GM10248 (cell line): ENCODE measurements around the gene C1R.

Source experiments
- CTCF ChIA-PET: fragments of 300-600 bp; sonication (Branson Sonifier 250); formaldehyde crosslinking; extraction: SDS; loops from one replicate; lab custom pipeline; 2021; ENCODE audit warnings: antibody characterized with exemption; lab: Yijun Ruan, JAX
- POLR2A ChIA-PET: fragments of 350-650 bp; sonication (Branson Sonifier 250); formaldehyde crosslinking; extraction: SDS; loops from one replicate; lab custom pipeline; 2020; ENCODE audit warnings: antibody characterized with exemption; lab: Yijun Ruan, JAX
- DNase-seq: peaks from one replicate; pipeline ENCODE4 v3.0.0; 2012; ENCODE audit errors: extremely low spot score
- TF ChIP-seq, protein P1 (sequence below): IDR thresholded peaks from 2 replicates; pipeline ENCODE4 v1.5.1; 2012; ENCODE audit warnings: mild to moderate bottlenecking, low read depth; ENCODE audit errors: extremely low read depth, missing control alignments, control extremely low read depth

Gene C1R

DNA sequence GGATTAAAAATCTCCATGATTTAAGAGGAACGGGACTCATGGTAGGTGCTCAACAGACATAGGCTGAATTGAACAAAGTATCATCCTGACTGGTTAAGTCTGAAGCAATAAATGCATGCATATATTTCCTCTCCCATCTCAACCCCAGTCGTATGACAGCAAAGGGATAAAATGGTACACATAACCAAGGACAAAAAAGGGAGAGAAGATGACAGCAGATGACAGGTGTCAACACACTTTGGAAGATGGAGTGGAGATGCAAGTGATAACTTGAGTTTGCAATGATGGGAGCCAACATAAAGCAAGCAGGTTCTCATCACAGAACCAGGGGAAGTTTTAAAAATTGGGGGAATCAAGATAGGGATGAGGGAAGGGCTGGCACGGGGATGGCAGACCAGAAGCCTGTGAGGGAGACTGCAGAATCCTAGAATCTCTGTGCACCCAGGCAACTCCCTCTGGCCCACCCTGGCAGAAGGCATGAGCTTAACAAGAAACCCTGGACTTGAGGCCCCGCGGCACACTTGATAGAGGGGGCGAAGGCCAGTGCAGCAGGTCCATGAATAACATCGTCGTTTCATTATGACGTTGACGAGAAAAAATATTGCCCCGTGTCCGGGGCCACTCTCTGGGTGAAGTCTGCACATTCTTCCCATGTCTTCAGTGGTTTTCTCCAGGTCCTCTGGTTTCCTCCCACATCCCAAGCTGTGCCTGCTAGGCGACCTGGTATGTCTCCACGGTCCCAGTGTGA, 11.8 kb upstream of the C1R start:
- TF ChIP-seq, protein P1, sequence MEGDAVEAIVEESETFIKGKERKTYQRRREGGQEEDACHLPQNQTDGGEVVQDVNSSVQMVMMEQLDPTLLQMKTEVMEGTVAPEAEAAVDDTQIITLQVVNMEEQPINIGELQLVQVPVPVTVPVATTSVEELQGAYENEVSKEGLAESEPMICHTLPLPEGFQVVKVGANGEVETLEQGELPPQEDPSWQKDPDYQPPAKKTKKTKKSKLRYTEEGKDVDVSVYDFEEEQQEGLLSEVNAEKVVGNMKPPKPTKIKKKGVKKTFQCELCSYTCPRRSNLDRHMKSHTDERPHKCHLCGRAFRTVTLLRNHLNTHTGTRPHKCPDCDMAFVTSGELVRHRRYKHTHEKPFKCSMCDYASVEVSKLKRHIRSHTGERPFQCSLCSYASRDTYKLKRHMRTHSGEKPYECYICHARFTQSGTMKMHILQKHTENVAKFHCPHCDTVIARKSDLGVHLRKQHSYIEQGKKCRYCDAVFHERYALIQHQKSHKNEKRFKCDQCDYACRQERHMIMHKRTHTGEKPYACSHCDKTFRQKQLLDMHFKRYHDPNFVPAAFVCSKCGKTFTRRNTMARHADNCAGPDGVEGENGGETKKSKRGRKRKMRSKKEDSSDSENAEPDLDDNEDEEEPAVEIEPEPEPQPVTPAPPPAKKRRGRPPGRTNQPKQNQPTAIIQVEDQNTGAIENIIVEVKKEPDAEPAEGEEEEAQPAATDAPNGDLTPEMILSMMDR: no peak
- ChIA-PET CTCF (interaction anchor here (0.9 to 1.9 kb wide), 4 partner anchors 9 to 232 kb away, joined by 4 to 7 read pairs (median 4); no protein-coding TSS in a partner anchor), POLR2A (no interaction called here)
- no peak for DNase-seq

GRCh38 chr12:7102582-7102981, 10.3 kb upstream of the C1R start:
- ChIA-PET POLR2A (no interaction called here), CTCF (interaction anchor here (0.8 to 1.3 kb wide), 2 partner anchors 10 to 178 kb away, joined by 3 to 4 read pairs; no protein-coding TSS in a partner anchor)

DNA sequence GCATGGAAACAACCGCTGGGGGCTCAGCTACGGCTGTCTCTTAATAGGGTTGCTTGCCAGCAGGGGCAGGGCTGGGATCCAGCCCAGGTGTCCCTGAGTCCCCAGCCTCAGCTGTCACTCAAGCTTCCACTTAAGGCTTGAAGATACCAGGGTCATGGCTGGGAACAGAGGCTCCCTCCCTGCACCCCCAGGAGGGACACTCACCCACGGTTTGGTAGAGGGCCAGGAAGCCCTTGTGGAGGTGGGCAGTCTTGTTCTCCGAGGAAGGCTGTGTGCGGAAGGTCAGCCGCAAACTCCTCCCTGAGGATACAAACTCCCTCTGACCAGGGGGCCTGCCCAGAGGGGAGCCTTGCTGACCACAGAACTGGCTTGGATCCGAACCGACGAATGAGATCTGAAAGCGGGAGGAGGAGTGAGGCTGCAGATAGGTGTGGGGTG, 9.5 kb upstream of the C1R start:
- CTCF ChIA-PET: interaction anchor here (1.3 kb wide), 1 partner anchor 11 kb away, joined by 4 read pairs; no protein-coding TSS in a partner anchor
- TF ChIP-seq, protein P1: no peak
- POLR2A ChIA-PET: no interaction called here
- no peak for DNase-seq

More at GRCh38 chr12:7102582-7102981, 10.3 kb upstream of the C1R start:
- TF ChIP-seq, protein P1: no peak
- DNase-seq: no peak

- POLR2A ChIA-PET: no interaction called here
- TF ChIP-seq, protein P1: no peak
- no peak for DNase-seq
- CTCF ChIA-PET: interaction anchor here (2.1 to 2.4 kb wide), 2 partner anchors 7 to 11 kb away, joined by 8 to 9 read pairs; no protein-coding TSS in a partner anchor
These were observed 8.9 kb upstream of the C1R start for GRCh38 chr12:7101047-7101693.

GRCh38 chr12:7100239-7100638, 8.0 kb upstream of the C1R start:
- POLR2A ChIA-PET: no interaction called here
- TF ChIP-seq, protein P1: no peak
- CTCF ChIA-PET: interaction anchor here (1.0 to 2.4 kb wide), 3 partner anchors 8 to 163 kb away, joined by 3 to 9 read pairs (median 8); no protein-coding TSS in a partner anchor
- no peak for DNase-seq

DNA sequence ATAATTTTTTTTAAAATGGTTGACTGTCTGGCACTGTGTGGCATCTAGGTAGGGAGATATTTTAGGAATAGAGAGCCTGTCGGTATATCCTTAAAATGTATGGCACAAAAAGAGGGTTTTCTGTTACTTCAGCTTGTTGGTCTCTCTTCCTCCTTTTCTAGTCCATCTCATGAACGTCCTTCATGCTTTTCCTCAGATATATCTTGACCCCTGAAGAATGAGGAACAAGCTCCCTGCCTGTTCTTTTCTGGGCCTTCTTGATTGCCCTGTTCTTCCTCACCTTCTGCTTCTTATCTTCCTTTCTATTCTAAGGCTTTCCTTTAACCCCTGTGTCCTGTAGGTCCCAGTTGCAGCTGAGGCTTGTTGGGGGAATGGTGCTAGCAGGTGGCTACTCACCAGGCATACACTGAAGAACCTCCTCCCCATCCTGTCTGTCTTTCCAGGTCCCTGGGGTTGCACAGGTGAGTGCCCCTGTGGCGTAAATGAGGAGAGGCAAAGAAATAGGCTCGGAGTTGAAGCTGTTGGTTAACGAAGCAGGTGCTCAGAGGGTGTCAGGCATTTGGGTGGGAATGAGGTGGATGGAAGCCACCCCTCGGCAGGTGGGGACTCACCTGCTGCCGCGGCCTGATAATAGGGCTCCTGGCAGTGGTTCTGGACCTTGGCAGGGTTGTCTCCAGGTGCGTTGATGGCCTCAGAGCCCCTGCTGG, 7.2 kb upstream of the C1R start:
- CTCF ChIA-PET: interaction anchor here (1.0 to 2.4 kb wide), 4 partner anchors 9 to 162 kb away, joined by 3 to 9 read pairs (median 6); no protein-coding TSS in a partner anchor
- DNase-seq: no peak
- POLR2A ChIA-PET: no interaction called here
- TF ChIP-seq, protein P1: no peak
